Neuronal stem cell (in vitro differentiated cells): ENCODE measurements around the gene PPM1D.
A peak's percentile ranks its signal among the peaks of the same experiment; 100 is the strongest.

Experiments used
- DNase-seq: peaks from one replicate; pipeline ENCODE4 v3.0.0-alpha.2; 2013; ENCODE audit warnings: low spot score
- H2AFZ ChIP-seq: one replicate; pipeline ENCODE4 v1.6.1; 2013; ENCODE audit warnings: mild to moderate bottlenecking, low read length, inconsistent platforms
- H2AK5ac ChIP-seq: 2 replicates; pipeline ENCODE4 v1.6.1; 2013; ENCODE audit warnings: low read depth, mild to moderate bottlenecking, inconsistent platforms, low read length, moderate library complexity, mixed read lengths
- H2BK120ac ChIP-seq: 2 replicates; pipeline ENCODE4 v1.6.1; 2013; ENCODE audit warnings: low read depth, mild to moderate bottlenecking, inconsistent platforms, low read length, moderate library complexity, mixed read lengths
- H2BK12ac ChIP-seq: one replicate; pipeline ENCODE4 v1.6.1; 2013; ENCODE audit warnings: low read length, inconsistent platforms
- H2BK15ac ChIP-seq: 2 replicates; pipeline ENCODE4 v1.6.1; 2013; ENCODE audit warnings: mild to moderate bottlenecking, low read length, inconsistent platforms, mixed read lengths
- H2BK5ac ChIP-seq: one replicate; pipeline ENCODE4 v1.6.1; 2013; ENCODE audit warnings: inconsistent platforms, mild to moderate bottlenecking, low read length, moderate library complexity
- H3K14ac ChIP-seq: one replicate; pipeline ENCODE4 v1.6.1; 2013; ENCODE audit warnings: low read length, inconsistent platforms
- H3K18ac ChIP-seq: 2 replicates; pipeline ENCODE4 v1.6.1; 2013; ENCODE audit warnings: low read length, inconsistent platforms
- H3K23ac ChIP-seq: 2 replicates; pipeline ENCODE4 v1.6.1; 2013; ENCODE audit warnings: low read depth, mild to moderate bottlenecking, mixed read lengths, low read length, inconsistent platforms; ENCODE audit not compliant: poor library complexity
- H3K27ac ChIP-seq: replicated peaks from 3 replicates; pipeline ENCODE4 v1.5.1; 2013; ENCODE audit warnings: low read length, inconsistent platforms
- H3K27me3 ChIP-seq, 3 experiments: 2 replicates each; pipeline ENCODE4 v1.6.1; 2013; ENCODE audit warnings: low read length in 3 of 3, mild to moderate bottlenecking in 2 of 3, inconsistent platforms in 1 of 3, low read depth in 1 of 3, mixed read lengths in 1 of 3, moderate library complexity in 1 of 3; ENCODE audit not compliant: control insufficient read depth in 3 of 3, insufficient read depth in 3 of 3
- H3K36me3 ChIP-seq, 2 donors: replicated peaks in 1 of 2; 2 replicates each; pipeline ENCODE4 v1.6.1; 2013; ENCODE audit warnings: low read length in 2 of 2; ENCODE audit not compliant: control insufficient read depth in 2 of 2, insufficient read depth in 2 of 2
- H3K4ac ChIP-seq: 2 replicates; pipeline ENCODE4 v1.6.1; 2013; ENCODE audit warnings: inconsistent platforms, mild to moderate bottlenecking, low read length, moderate library complexity
- H3K4me1 ChIP-seq, 2 donors: 1 replicate in 1 of 2; 2 replicates in 1 of 2; pipeline ENCODE4 v1.6.1; 2013; ENCODE audit warnings: low read length in 2 of 2, low read depth in 1 of 2; ENCODE audit not compliant: control insufficient read depth in 2 of 2, insufficient read depth in 1 of 2
- H3K4me2 ChIP-seq: one replicate; pipeline ENCODE4 v1.6.1; 2013; ENCODE audit warnings: mild to moderate bottlenecking, low read length, inconsistent platforms; ENCODE audit not compliant: insufficient read depth, poor library complexity, severe bottlenecking
- H3K4me3 ChIP-seq, 2 donors: 2 replicates each; pipeline ENCODE4 v1.5.1; 2013; ENCODE audit warnings: low read length in 2 of 2, mild to moderate bottlenecking in 2 of 2, inconsistent platforms in 1 of 2, moderate library complexity in 1 of 2
- H3K79me1 ChIP-seq: one replicate; pipeline ENCODE4 v1.6.1; 2013; ENCODE audit warnings: low read depth, mild to moderate bottlenecking, inconsistent platforms, low read length, moderate library complexity
- H3K9ac ChIP-seq: one replicate; pipeline ENCODE4 v1.6.1; 2013; ENCODE audit warnings: mild to moderate bottlenecking, low read depth, low read length, inconsistent platforms; ENCODE audit not compliant: poor library complexity
- H3K9me3 ChIP-seq, 2 donors: replicated peaks in 1 of 2; 2 replicates each; pipeline versions ENCODE3 to v1.6.1; 2013; ENCODE audit warnings: low read length in 2 of 2, mild to moderate bottlenecking in 2 of 2, inconsistent platforms in 1 of 2, low read depth in 1 of 2, mixed read lengths in 1 of 2, moderate library complexity in 1 of 2; ENCODE audit not compliant: control insufficient read depth in 2 of 2, insufficient read depth in 1 of 2
- H4K8ac ChIP-seq: one replicate; pipeline ENCODE4 v1.6.1; 2013; ENCODE audit warnings: low read depth, mild to moderate bottlenecking, inconsistent platforms, low read length, moderate library complexity
- H4K91ac ChIP-seq: one replicate; pipeline ENCODE4 v1.6.1; 2013; ENCODE audit warnings: low read length, low read depth, mild to moderate bottlenecking, inconsistent platforms; ENCODE audit not compliant: poor library complexity
- WGBS, 2 donors: extraction: QIAGEN DNeasy Blood & Tissue Kit; methylation state at CpG; one replicate each; pipeline ENCODE4 v1.1.7; 2013; ENCODE audit warnings: missing lambda C conversion rate in 2 of 2, mixed read lengths in 1 of 2; ENCODE audit not compliant: insufficient read length in 2 of 2, insufficient replicate concordance in 1 of 2; ENCODE audit errors: extremely low coverage in 2 of 2; 5-methylcytosine and 5-hydroxymethylcytosine counted together

Gene PPM1D

DNA sequence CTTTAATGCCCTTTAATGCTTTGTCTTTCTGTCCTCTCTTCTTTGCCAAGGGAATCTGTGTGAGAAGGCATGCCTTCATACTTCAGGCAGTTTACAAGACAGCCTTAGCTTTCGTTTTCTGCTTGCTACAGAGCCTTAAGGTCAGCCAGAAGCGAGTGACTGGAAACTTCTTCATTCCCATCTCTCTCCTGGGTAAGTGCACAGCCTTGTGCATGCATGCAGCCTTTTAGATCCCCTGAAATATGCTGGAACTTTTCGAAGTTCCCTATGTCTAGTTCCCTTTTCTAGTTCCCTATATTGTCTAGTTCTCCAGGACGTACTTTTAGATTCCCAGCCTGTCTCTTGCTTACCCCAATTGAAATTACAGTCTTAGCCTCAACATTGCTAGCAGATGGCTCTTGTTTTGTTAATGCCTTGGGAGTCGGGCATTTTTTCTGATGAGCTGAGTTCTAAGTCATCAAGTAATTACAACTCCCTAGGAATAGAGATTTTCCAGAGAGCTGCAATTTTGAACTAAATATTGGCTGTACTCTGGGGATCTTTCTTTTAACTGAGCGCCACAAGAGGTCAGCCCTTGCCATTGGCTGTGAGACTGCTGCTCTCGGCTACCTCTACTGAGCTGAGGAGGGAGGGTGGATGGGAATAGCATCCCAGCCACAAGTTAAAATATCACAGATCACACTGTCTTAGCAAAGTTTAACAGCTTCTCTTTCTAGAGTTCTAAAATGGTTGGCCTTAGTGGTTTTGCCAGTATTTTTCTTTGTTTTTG is 22.7 kb upstream of the PPM1D start:
- Histone ChIP-seq H2AFZ (peak overlapping the region; percentile 77), H3K27ac (no peak overlapping the region), H3K4me3 (peak overlapping the region in 1 of 2 donors; percentile 14), H2BK120ac (no peak overlapping the region), H3K4me2 (no peak overlapping the region), H3K27me3 (no peaks in the 10 kb centered on the region), H3K23ac (no peak overlapping the region), H2BK12ac (no peak overlapping the region), H3K14ac (no peak overlapping the region), H3K36me3 (no peaks in the 10 kb centered on the region), H2BK15ac (no peak overlapping the region), H4K91ac (no peak overlapping the region), H3K4ac (no peak overlapping the region), H3K9me3 (peaks cover 2 to 14% of the 10 kb centered on the region in 2 donors), H4K8ac (no peak overlapping the region), H3K79me1 (no peaks in the 10 kb centered on the region), H3K18ac (no peak overlapping the region), H3K9ac (no peak overlapping the region), H3K4me1 (peaks cover 0 to 10% of the 10 kb centered on the region in 2 donors), H2AK5ac (no peak overlapping the region), H2BK5ac (no peak overlapping the region)
- DNase-seq: no peak
- no CpG with 5 or more reads among the region's 7 CpGs for WGBS, 2 donors

GRCh38 chr17:60579090-60579489 is 20.9 kb upstream of the PPM1D start:
- H3K27me3 ChIP-seq: no peaks in the 10 kb centered on the region

GRCh38 chr17:60579551-60579950 is 20.4 kb upstream of the PPM1D start:
- Histone ChIP-seq H4K8ac (no peak overlapping the region), H2AFZ (no peak overlapping the region), H2BK120ac (no peak overlapping the region), H3K9me3 (peaks cover 2 to 13% of the 10 kb centered on the region in 2 donors), H3K14ac (no peak overlapping the region), H4K91ac (no peak overlapping the region), H3K4me3 (no peak overlapping the region), H2BK12ac (no peak overlapping the region), H2BK5ac (no peak overlapping the region), H3K18ac (no peak overlapping the region), H2AK5ac (no peak overlapping the region), H3K4me1 (peaks cover 0 to 3% of the 10 kb centered on the region in 2 donors), H2BK15ac (no peak overlapping the region), H3K9ac (no peak overlapping the region), H3K4me2 (no peak overlapping the region), H3K79me1 (no peaks in the 10 kb centered on the region), H3K27ac (no peak overlapping the region), H3K4ac (no peak overlapping the region), H3K36me3 (no peaks in the 10 kb centered on the region), H3K23ac (no peak overlapping the region), H3K27me3 (no peaks in the 10 kb centered on the region)
- DNase-seq: no peak
- no CpG with 5 or more reads among the region's 4 CpGs for WGBS, 2 donors

More at GRCh38 chr17:60579090-60579489, 20.9 kb upstream of the PPM1D start:
- WGBS, 2 donors: no CpG with 5 or more reads among the region's 2 CpGs
- Histone ChIP-seq H3K18ac (no peak overlapping the region), H3K14ac (no peak overlapping the region), H4K91ac (no peak overlapping the region), H2BK5ac (no peak overlapping the region), H3K9ac (no peak overlapping the region), H3K23ac (no peak overlapping the region), H3K36me3 (no peaks in the 10 kb centered on the region), H3K27ac (no peak overlapping the region), H2AFZ (no peak overlapping the region), H2BK15ac (no peak overlapping the region), H2BK12ac (no peak overlapping the region), H3K4me1 (peaks cover 0 to 3% of the 10 kb centered on the region in 2 donors), H4K8ac (no peak overlapping the region), H3K4me3 (no peak overlapping the region), H3K79me1 (no peaks in the 10 kb centered on the region), H3K4ac (no peak overlapping the region), H2BK120ac (no peak overlapping the region), H3K4me2 (no peak overlapping the region), H2AK5ac (no peak overlapping the region), H3K9me3 (peaks cover 2 to 14% of the 10 kb centered on the region in 2 donors)
- no peak for DNase-seq

- Histone ChIP-seq H3K4ac (no peak overlapping the region), H3K4me3 (no peak overlapping the region), H3K23ac (no peak overlapping the region), H2BK120ac (no peak overlapping the region), H2AK5ac (no peak overlapping the region), H3K9ac (no peak overlapping the region), H4K91ac (no peak overlapping the region), H3K14ac (no peak overlapping the region), H2AFZ (no peak overlapping the region), H2BK15ac (no peak overlapping the region), H3K4me2 (no peak overlapping the region), H2BK12ac (no peak overlapping the region), H3K27me3 (no peaks in the 10 kb centered on the region), H3K36me3 (no peaks in the 10 kb centered on the region), H4K8ac (no peak overlapping the region), H2BK5ac (no peak overlapping the region), H3K18ac (no peak overlapping the region), H3K27ac (no peak overlapping the region), H3K79me1 (no peaks in the 10 kb centered on the region), H3K9me3 (no peaks in the 10 kb centered on the region), H3K4me1 (no peaks in the 10 kb centered on the region)
- DNase-seq: no peak
These were observed 17.0 kb upstream of the PPM1D start for GRCh38 chr17:60583008-60583407.
